Measurements from ENCODE around the gene FAM98C. TPM values are rescaled to one million over a fixed set of nuclear protein-coding genes. Genes with fewer than 3 reads are reported as not detected.

Gene FAM98C
- total and polyA plus RNA-seq, 2 donors (not counting 1 experiment from before 2014, with no cell fraction given): 44.1 to 73.5 TPM

DNA sequence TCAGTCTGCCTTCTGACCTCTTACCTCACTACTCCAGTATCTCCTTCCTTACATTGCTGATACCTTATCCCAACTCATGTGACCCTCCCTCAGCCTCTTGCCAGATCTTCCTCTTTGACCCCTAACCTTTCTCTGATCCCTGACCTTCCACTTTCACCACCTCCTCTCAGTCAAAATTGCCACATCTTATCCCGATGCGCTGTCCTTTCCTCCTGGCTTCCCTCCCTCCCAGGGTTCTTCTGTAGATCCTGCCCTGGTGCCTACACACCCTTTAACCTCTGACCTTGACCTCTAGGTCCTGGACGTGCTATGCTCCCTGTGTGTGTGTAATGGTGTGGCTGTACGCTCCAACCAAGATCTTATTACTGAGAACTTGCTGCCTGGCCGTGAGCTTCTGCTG, 54.3 kb downstream of the FAM98C start:
- no peak overlapping the region for H3K4me3 Mint-ChIP-seq
- Histone ChIP-seq H3K9ac (ENCODE audit: low read length) (no peak overlapping the region), H3K4me2 (replicated peaks; ENCODE audit: low read depth, low read length, poor library complexity, severe bottlenecking) (no peak overlapping the region), H3K79me2 (ENCODE audit: control insufficient read depth, insufficient read depth, low read length) (no peaks in the 10 kb centered on the region), H3K4me1 (ENCODE audit: control insufficient read depth in 2 of 2, insufficient read depth in 2 of 2, low read length in 2 of 2) (no peaks in the 10 kb centered on the region), H4K20me1 (ENCODE audit: control insufficient read depth, insufficient read depth, low read length, poor library complexity, severe bottlenecking) (no peaks in the 10 kb centered on the region), H3K4me3 (ENCODE audit: control extremely low read depth in 1 of 5, extremely low read depth in 1 of 5, insufficient read depth in 1 of 5, low read depth in 2 of 5, low read length in 4 of 5) (no peak overlapping the region), H3K27ac (ENCODE audit: low read length in 2 of 2) (no peak overlapping the region), H3K36me3 (replicated peaks in 1 of 2; ENCODE audit: control extremely low read depth in 1 of 2, control insufficient read depth in 1 of 2, extremely low read depth in 1 of 2, insufficient read depth in 2 of 2, low read length in 1 of 2) (no peaks in the 10 kb centered on the region), H3K27me3 (replicated peaks in 1 of 4; ENCODE audit: control extremely low read depth in 1 of 4, control insufficient read depth in 3 of 4, insufficient read depth in 4 of 4, low read length in 3 of 4) (peaks cover 0 to 4% (median 0%) of the 10 kb centered on the region in 4 experiments), H2AFZ (ENCODE audit: insufficient read depth, low read depth, low read length, poor library complexity, severe bottlenecking) (no peak overlapping the region), H3K9me3 (ENCODE audit: control extremely low read depth in 1 of 3, control insufficient read depth in 2 of 3, insufficient read depth in 1 of 3, low read length in 2 of 3) (peaks cover 0 to 12% (median 0%) of the 10 kb centered on the region in 3 donors)
- no peak overlapping the region for H3K27ac Mint-ChIP-seq
- H3K27me3 Mint-ChIP-seq: peaks cover 14% of the 10 kb centered on the region
- intact Hi-C loops (cut with micrococcal nuclease): no loop called here
- ATAC-seq (ENCODE audit: low read depth) (no peak), DNase-seq (no peak)
- POLR2A ChIA-PET: no interaction called here
- H3K4me1 Mint-ChIP-seq: no peaks in the 10 kb centered on the region
- no peaks in the 10 kb centered on the region for H3K9me3 Mint-ChIP-seq (ENCODE audit: insufficient read depth)
- CTCF ChIA-PET: no interaction called here
- no peak for TF ChIP-seq EZH2 (IDR thresholded peaks at IDR 0.05; ENCODE audit: borderline replicate concordance, insufficient read depth, low read depth, low read length, poor library complexity, severe bottlenecking)
- TF ChIP-seq, protein P1, sequence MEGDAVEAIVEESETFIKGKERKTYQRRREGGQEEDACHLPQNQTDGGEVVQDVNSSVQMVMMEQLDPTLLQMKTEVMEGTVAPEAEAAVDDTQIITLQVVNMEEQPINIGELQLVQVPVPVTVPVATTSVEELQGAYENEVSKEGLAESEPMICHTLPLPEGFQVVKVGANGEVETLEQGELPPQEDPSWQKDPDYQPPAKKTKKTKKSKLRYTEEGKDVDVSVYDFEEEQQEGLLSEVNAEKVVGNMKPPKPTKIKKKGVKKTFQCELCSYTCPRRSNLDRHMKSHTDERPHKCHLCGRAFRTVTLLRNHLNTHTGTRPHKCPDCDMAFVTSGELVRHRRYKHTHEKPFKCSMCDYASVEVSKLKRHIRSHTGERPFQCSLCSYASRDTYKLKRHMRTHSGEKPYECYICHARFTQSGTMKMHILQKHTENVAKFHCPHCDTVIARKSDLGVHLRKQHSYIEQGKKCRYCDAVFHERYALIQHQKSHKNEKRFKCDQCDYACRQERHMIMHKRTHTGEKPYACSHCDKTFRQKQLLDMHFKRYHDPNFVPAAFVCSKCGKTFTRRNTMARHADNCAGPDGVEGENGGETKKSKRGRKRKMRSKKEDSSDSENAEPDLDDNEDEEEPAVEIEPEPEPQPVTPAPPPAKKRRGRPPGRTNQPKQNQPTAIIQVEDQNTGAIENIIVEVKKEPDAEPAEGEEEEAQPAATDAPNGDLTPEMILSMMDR (IDR thresholded peaks at IDR 0.05): no peak
- WGBS (ENCODE audit: insufficient coverage): 91% methylated on average over 1 of the region's 5 CpGs

DNA sequence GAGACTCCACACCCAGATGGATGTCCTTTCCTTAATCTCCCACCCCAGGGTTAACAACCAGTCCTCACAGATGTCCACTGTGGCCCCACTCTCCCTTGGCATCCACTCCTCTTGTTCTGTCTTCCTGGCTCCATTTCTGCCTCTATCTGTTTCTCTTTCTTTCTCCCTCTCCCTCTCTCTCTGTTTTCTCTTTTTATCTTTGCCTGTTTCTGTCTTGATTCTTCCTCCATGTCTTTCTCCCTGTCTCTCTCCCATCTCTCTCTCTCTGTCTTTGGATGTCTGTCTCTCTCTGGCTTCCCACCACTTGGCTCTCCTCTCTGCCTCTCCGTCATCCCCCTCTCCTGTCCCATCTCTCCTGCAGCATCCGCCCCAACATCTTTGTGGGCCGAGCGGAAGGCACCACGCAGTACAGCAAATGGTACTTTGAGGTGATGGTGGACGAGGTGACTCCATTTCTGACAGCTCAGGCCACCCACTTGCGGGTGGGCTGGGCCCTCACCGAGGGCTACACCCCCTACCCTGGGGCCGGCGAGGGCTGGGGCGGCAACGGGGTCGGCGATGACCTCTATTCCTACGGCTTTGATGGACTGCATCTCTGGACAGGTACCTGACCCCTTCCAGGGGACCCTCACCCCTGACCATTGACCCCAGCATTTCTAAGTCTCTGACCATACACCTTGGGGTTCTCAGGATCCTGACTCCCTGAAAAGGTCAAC, 55.0 kb downstream of the FAM98C start:
- Histone ChIP-seq H3K27ac (ENCODE audit: low read length in 2 of 2) (no peak overlapping the region), H3K27me3 (replicated peaks in 1 of 4; ENCODE audit: control extremely low read depth in 1 of 4, control insufficient read depth in 3 of 4, insufficient read depth in 4 of 4, low read length in 3 of 4) (peaks cover 0 to 4% (median 0%) of the 10 kb centered on the region in 4 experiments), H3K4me2 (replicated peaks; ENCODE audit: low read depth, low read length, poor library complexity, severe bottlenecking) (no peak overlapping the region), H2AFZ (ENCODE audit: insufficient read depth, low read depth, low read length, poor library complexity, severe bottlenecking) (no peak overlapping the region), H4K20me1 (ENCODE audit: control insufficient read depth, insufficient read depth, low read length, poor library complexity, severe bottlenecking) (no peaks in the 10 kb centered on the region), H3K9ac (ENCODE audit: low read length) (no peak overlapping the region), H3K36me3 (replicated peaks in 1 of 2; ENCODE audit: control extremely low read depth in 1 of 2, control insufficient read depth in 1 of 2, extremely low read depth in 1 of 2, insufficient read depth in 2 of 2, low read length in 1 of 2) (no peaks in the 10 kb centered on the region), H3K9me3 (ENCODE audit: control extremely low read depth in 1 of 3, control insufficient read depth in 2 of 3, insufficient read depth in 1 of 3, low read length in 2 of 3) (peaks cover 0 to 7% (median 0%) of the 10 kb centered on the region in 3 donors), H3K4me3 (ENCODE audit: control extremely low read depth in 1 of 5, extremely low read depth in 1 of 5, insufficient read depth in 1 of 5, low read depth in 2 of 5, low read length in 4 of 5) (no peak overlapping the region), H3K4me1 (ENCODE audit: control insufficient read depth in 2 of 2, insufficient read depth in 2 of 2, low read length in 2 of 2) (no peaks in the 10 kb centered on the region), H3K79me2 (ENCODE audit: control insufficient read depth, insufficient read depth, low read length) (no peaks in the 10 kb centered on the region)
- no peak for TF ChIP-seq EZH2 (IDR thresholded peaks at IDR 0.05; ENCODE audit: borderline replicate concordance, insufficient read depth, low read depth, low read length, poor library complexity, severe bottlenecking)
- TF ChIP-seq, protein P1 (IDR thresholded peaks at IDR 0.05): no peak
- no peak overlapping the region for H3K27ac Mint-ChIP-seq
- ChIA-PET CTCF (no interaction called here), POLR2A (no interaction called here)
- H3K4me3 Mint-ChIP-seq: no peak overlapping the region
- DNase-seq: no peak
- 88% methylated on average over 14 of the region's 15 CpGs for WGBS (ENCODE audit: insufficient coverage)
- H3K9me3 Mint-ChIP-seq (ENCODE audit: insufficient read depth): no peaks in the 10 kb centered on the region
- peaks cover 19% of the 10 kb centered on the region for H3K27me3 Mint-ChIP-seq
- H3K4me1 Mint-ChIP-seq: no peaks in the 10 kb centered on the region
- no peak for ATAC-seq (ENCODE audit: low read depth)
- intact Hi-C loops (cut with micrococcal nuclease): no loop called here

All from B cell (primary cell).